ENCODE data around the gene PERM1.

PERM1 gene

DNA sequence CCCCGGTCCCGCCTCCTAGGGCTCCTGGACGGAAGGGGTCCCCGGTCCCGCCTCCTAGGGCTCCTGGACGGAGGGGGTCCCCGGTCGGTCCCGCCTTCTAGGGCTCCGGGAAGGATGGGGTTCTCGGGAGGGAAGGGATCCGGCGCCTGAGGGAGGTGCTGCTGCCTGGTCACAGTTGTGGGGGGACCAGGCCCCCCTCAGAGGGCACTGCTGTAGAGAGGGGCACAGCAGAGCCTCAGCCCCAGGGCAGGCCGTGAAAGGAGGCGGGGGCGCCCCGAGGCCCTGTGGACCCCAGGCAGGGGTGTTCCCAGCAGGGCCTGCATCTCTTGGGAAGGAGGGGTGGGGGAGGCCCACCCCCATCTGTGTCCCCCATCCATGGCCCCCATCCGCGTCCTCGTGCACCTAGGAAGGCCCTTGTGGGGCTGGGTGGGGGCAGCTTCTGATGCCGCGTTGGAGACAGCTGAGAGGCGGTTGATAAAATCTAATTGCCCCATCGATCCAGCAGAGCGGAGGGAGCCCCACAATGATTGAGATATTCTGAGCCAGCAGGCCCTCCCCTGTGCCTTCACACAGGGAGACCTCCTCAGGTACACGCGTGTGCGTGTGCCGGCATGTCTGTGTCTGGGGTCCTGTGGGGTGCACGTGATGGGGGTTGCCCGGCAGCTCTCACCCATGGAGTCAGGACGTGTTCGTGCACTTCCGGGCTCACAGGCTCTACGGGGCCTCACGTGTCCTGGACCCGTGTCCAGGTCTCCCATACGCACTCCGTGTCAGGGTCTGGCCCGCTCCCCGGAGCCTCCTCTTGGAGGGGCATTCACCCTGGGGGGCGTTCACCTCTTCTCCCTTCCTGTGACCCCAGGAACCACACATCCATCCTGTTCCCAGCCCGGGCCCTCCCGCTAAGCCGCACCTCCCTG, 45.3 kb downstream of the PERM1 start:
- TF ChIP-seq CTCF (IDR thresholded peaks at IDR 0.05; ENCODE audit: extremely low read depth, insufficient read depth, missing control alignments): no peak
- in situ Hi-C loops (cut with MboI; ENCODE audit: low pct_unique_long_range_greater_than_20kb, low sequenced_read_pairs, unreplicated experiment): no loop called here
- DNase-seq (ENCODE audit: low spot score): no peak

GRCh38 chr1:935751-936231, 46.1 kb downstream of the PERM1 start:
- in situ Hi-C loops (cut with MboI; ENCODE audit: low pct_unique_long_range_greater_than_20kb, low sequenced_read_pairs, unreplicated experiment): no loop called here
- no peak for DNase-seq (ENCODE audit: low spot score)
- TF ChIP-seq CTCF (IDR thresholded peaks at IDR 0.05; ENCODE audit: extremely low read depth, insufficient read depth, missing control alignments): no peak

DNA sequence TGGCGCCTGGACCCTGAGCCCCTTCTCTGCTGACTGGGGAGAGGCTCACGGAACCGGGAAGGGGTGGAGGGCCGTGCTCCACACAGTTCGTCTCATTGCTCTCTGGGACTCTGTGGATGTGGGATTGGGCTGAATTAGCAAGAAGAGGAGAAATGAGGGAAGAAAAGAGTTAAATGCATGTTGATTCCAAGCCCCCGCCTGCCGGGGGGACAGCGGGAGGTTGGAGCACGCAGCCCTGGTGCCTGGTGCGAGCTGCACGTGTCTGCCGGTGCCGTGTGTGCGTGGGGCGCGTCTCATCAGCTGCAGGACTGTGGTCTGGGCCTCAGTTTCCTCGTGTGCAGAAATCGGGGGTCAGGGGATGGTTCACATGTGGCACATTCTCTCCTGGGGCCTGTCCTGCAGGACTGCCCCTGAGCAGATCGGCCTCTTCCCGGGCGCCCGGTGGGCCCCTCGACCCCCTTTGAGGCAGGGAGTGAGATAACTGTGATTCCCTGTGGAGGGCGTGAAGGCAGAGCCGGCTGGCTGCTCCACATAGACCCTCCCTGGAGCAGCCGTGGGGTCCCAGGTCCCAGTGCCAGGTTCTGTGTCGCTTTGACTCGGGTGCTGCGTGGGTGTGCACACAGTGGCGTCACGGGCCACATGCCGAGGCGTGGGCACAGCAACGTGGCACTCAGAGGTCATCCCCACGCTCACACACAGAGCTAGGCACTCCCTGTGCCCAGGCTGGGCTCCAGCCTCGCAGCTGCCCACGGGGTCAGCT, 46.7 kb downstream of the PERM1 start:
- in situ Hi-C loops (cut with MboI; ENCODE audit: low pct_unique_long_range_greater_than_20kb, low sequenced_read_pairs, unreplicated experiment): no loop called here
- no peak for TF ChIP-seq CTCF (IDR thresholded peaks at IDR 0.05; ENCODE audit: extremely low read depth, insufficient read depth, missing control alignments)

GRCh38 chr1:933603-933940, 48.3 kb downstream of the PERM1 start:
- in situ Hi-C loops (cut with MboI; ENCODE audit: low pct_unique_long_range_greater_than_20kb, low sequenced_read_pairs, unreplicated experiment): no loop called here
- DNase-seq (ENCODE audit: low spot score): no peak

More for the DNA sequence above, 46.7 kb downstream of the PERM1 start:
- no peak for DNase-seq (ENCODE audit: low spot score)

DNA sequence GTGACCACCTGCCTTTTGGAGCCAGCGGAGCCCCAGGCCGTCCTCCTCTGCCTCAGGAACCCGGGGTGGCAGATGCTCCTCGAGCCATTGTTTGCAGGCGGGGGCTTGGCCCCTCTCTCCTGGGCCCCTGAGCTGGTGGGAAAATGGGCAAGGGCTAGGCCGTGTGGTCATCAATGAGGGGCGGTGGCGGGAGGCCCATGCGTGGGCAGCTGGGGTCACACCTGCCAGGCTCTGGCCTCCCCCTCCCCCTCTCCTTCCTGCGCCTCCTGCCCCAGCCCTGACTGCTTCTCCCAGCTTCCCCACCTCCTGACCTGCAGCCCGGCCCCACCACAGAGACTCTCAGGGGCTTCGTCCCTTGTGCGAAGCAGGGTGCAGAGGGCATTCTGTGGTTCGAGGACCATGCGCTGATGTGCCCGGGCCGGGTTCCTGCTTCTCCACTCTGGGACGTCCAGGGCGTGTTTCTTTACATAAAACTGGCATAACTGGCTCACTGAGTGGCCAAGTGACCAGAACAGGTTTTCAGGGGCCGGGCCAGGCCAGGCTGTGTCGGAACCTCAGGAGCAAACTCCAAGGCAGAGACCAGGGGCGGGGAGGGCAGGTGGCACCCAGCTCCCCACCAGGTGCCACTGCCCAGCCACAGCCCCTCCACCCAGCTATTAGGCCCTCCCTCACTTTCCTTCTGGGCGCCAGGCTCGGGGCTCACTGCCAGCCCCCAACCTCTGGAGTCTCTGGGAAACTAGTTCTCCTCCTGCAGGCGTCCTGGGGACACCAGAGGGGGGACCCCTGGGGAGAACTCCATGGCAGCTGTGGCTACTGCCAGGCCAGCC, 48.9 kb downstream of the PERM1 start:
- TF ChIP-seq CTCF (IDR thresholded peaks at IDR 0.05; ENCODE audit: extremely low read depth, insufficient read depth, missing control alignments): no peak
- in situ Hi-C loops (cut with MboI; ENCODE audit: low pct_unique_long_range_greater_than_20kb, low sequenced_read_pairs, unreplicated experiment): no loop called here
- DNase-seq (ENCODE audit: low spot score): no peak

More at GRCh38 chr1:933603-933940, 48.3 kb downstream of the PERM1 start:
- no peak for TF ChIP-seq CTCF (IDR thresholded peaks at IDR 0.05; ENCODE audit: extremely low read depth, insufficient read depth, missing control alignments)

GRCh38 chr1:932173-932510, 49.8 kb downstream of the PERM1 start:
- no peak for TF ChIP-seq CTCF (IDR thresholded peaks at IDR 0.05; ENCODE audit: extremely low read depth, insufficient read depth, missing control alignments)
- no peak for DNase-seq (ENCODE audit: low spot score)
- in situ Hi-C loops (cut with MboI; ENCODE audit: low pct_unique_long_range_greater_than_20kb, low sequenced_read_pairs, unreplicated experiment): no loop called here

All from GM13977 (cell line).